Measurements from ENCODE around the gene SARS2. TPM values are rescaled to one million over a fixed set of nuclear protein-coding genes. Genes with fewer than 3 reads are reported as not detected.
"Not testable (repeated sequence)": the region's sequence is repeated elsewhere in the genome, so short reads cannot be mapped to it uniquely, and the experiment has no call there.

SARS2 gene
- total and polyA plus RNA-seq, 4 experiments from 2014 or later: 9.6 to 20.2 (median 15.5) TPM

GRCh38 chr19:38945562-38946228, 15.1 kb upstream of the SARS2 start:
- CTCF ChIA-PET (ENCODE audit: partially characterized antibody): interaction anchor here (0.6 kb wide), 1 partner anchor 203 kb away, joined by 3 read pairs; no protein-coding TSS in a partner anchor
- H3K27ac Mint-ChIP-seq: no peak overlapping the region
- H3K36me3 ChIP-seq (ENCODE audit: insufficient read depth, low read length): no peaks in the 10 kb centered on the region
- peaks cover 14% of the 10 kb centered on the region for H3K4me1 ChIP-seq (ENCODE audit: insufficient read depth, low read length)
- no peaks in the 10 kb centered on the region for H3K9me3 ChIP-seq (ENCODE audit: control insufficient read depth in 1 of 2, low read length in 2 of 2)
- no peak overlapping the region for H3K4me3 Mint-ChIP-seq
- intact Hi-C loops (cut with micrococcal nuclease): no loop called here
- no peak for DNase-seq
- H3K36me3 Mint-ChIP-seq: no peaks in the 10 kb centered on the region
- POLR2A ChIA-PET (ENCODE audit: partially characterized antibody): no interaction called here
- no peak overlapping the region for H3K4me3 ChIP-seq (ENCODE audit: low read length in 2 of 2)
- no peak overlapping the region for H3K27ac ChIP-seq (ENCODE audit: low read depth, low read length)
- no peaks in the 10 kb centered on the region for H3K27me3 ChIP-seq (ENCODE audit: insufficient read depth, low read length)
- H3K4me1 Mint-ChIP-seq: peaks cover 11 to 22% (median 14%) of the 10 kb centered on the region in 4 donors
- no peaks in the 10 kb centered on the region for H3K9me3 Mint-ChIP-seq
- H3K27me3 Mint-ChIP-seq: peaks cover 0 to 1% of the 10 kb centered on the region in 2 donors

- Histone ChIP-seq H3K36me3 (ENCODE audit: insufficient read depth, low read length) (no peaks in the 10 kb centered on the region), H3K27me3 (ENCODE audit: insufficient read depth, low read length) (no peaks in the 10 kb centered on the region), H3K9me3 (ENCODE audit: control insufficient read depth in 1 of 2, low read length in 2 of 2) (no peaks in the 10 kb centered on the region), H3K4me3 (ENCODE audit: low read length in 2 of 2) (no peak overlapping the region), H3K27ac (ENCODE audit: low read depth, low read length) (no peak overlapping the region), H3K4me1 (ENCODE audit: insufficient read depth, low read length) (peaks cover 7% of the 10 kb centered on the region)
- Mint-ChIP-seq H3K4me1 (peaks cover 12 to 24% (median 14%) of the 10 kb centered on the region in 4 donors), H3K9me3 (no peaks in the 10 kb centered on the region), H3K27ac (no peak overlapping the region), H3K4me3 (no peak overlapping the region), H3K36me3 (no peaks in the 10 kb centered on the region), H3K27me3 (peaks cover 0 to 1% of the 10 kb centered on the region in 2 donors)
- DNase-seq: no peak
- intact Hi-C loops (cut with micrococcal nuclease): no loop called here
- POLR2A ChIA-PET (ENCODE audit: partially characterized antibody): no interaction called here
- CTCF ChIA-PET (ENCODE audit: partially characterized antibody): no interaction called here
Measured at GRCh38 chr19:38944981-38945506, 14.5 kb upstream of the SARS2 start.

- Histone ChIP-seq H3K4me3 (ENCODE audit: low read length in 2 of 2) (no peak overlapping the region), H3K36me3 (ENCODE audit: insufficient read depth, low read length) (no peaks in the 10 kb centered on the region), H3K4me1 (ENCODE audit: insufficient read depth, low read length) (peaks cover 6% of the 10 kb centered on the region), H3K27me3 (ENCODE audit: insufficient read depth, low read length) (no peaks in the 10 kb centered on the region), H3K9me3 (ENCODE audit: control insufficient read depth in 1 of 2, low read length in 2 of 2) (no peaks in the 10 kb centered on the region), H3K27ac (ENCODE audit: low read depth, low read length) (no peak overlapping the region)
- Mint-ChIP-seq H3K27ac (no peak overlapping the region), H3K36me3 (no peaks in the 10 kb centered on the region), H3K4me1 (peaks cover 6 to 23% (median 12%) of the 10 kb centered on the region in 4 donors), H3K9me3 (no peaks in the 10 kb centered on the region), H3K4me3 (no peak overlapping the region), H3K27me3 (no peaks in the 10 kb centered on the region)
- POLR2A ChIA-PET (ENCODE audit: partially characterized antibody): no interaction called here
- DNase-seq: no peak
- CTCF ChIA-PET (ENCODE audit: partially characterized antibody): no interaction called here
- intact Hi-C loops (cut with micrococcal nuclease): no loop called here
Measured at GRCh38 chr19:38942471-38943181, 12.1 kb upstream of the SARS2 start.

GRCh38 chr19:38941979-38942378, 11.4 kb upstream of the SARS2 start:
- peak overlapping the region in 1 of 8 donors; percentile 7 for H3K4me3 Mint-ChIP-seq
- Histone ChIP-seq H3K9me3 (ENCODE audit: control insufficient read depth in 1 of 2, low read length in 2 of 2) (no peaks in the 10 kb centered on the region), H3K36me3 (ENCODE audit: insufficient read depth, low read length) (no peaks in the 10 kb centered on the region), H3K27me3 (ENCODE audit: insufficient read depth, low read length) (no peaks in the 10 kb centered on the region), H3K4me3 (ENCODE audit: low read length in 2 of 2) (no peak overlapping the region), H3K27ac (ENCODE audit: low read depth, low read length) (no peak overlapping the region), H3K4me1 (ENCODE audit: insufficient read depth, low read length) (peaks cover 6% of the 10 kb centered on the region)
- no peaks in the 10 kb centered on the region for H3K36me3 Mint-ChIP-seq
- ChIA-PET CTCF (ENCODE audit: partially characterized antibody) (no interaction called here), POLR2A (ENCODE audit: partially characterized antibody) (no interaction called here)
- intact Hi-C loops (cut with micrococcal nuclease): no loop called here
- peaks cover 6 to 23% (median 12%) of the 10 kb centered on the region in 4 donors for H3K4me1 Mint-ChIP-seq
- H3K27me3 Mint-ChIP-seq: no peaks in the 10 kb centered on the region
- peak overlapping the region in 2 of 7 donors; percentile 14 to 42 for H3K27ac Mint-ChIP-seq
- no peaks in the 10 kb centered on the region for H3K9me3 Mint-ChIP-seq
- no peak for DNase-seq

GRCh38 chr19:38941466-38941865, 10.9 kb upstream of the SARS2 start:
- DNase-seq; H3K9me3 ChIP-seq (ENCODE audit: control insufficient read depth in 1 of 2, low read length in 2 of 2); H3K4me1 ChIP-seq (ENCODE audit: insufficient read depth, low read length); H3K27me3 Mint-ChIP-seq; H3K4me3 Mint-ChIP-seq; H3K9me3 Mint-ChIP-seq; H3K27ac ChIP-seq (ENCODE audit: low read depth, low read length); H3K36me3 Mint-ChIP-seq; CTCF ChIA-PET (ENCODE audit: partially characterized antibody); H3K4me3 ChIP-seq (ENCODE audit: low read length in 2 of 2); POLR2A ChIA-PET (ENCODE audit: partially characterized antibody); H3K27me3 ChIP-seq (ENCODE audit: insufficient read depth, low read length); H3K36me3 ChIP-seq (ENCODE audit: insufficient read depth, low read length); intact Hi-C loops (cut with micrococcal nuclease): not testable (repeated sequence)
- H3K4me1 Mint-ChIP-seq: peaks cover 6 to 23% (median 12%) of the 10 kb centered on the region in 4 donors
- peak overlapping the region in 2 of 7 donors; percentile 36 to 42 for H3K27ac Mint-ChIP-seq

- H3K27me3 Mint-ChIP-seq: no peaks in the 10 kb centered on the region
- peaks cover 6 to 23% (median 12%) of the 10 kb centered on the region in 4 donors for H3K4me1 Mint-ChIP-seq
- Histone ChIP-seq H3K36me3 (ENCODE audit: insufficient read depth, low read length) (no peaks in the 10 kb centered on the region), H3K27me3 (ENCODE audit: insufficient read depth, low read length) (no peaks in the 10 kb centered on the region), H3K27ac (ENCODE audit: low read depth, low read length) (no peak overlapping the region), H3K9me3 (ENCODE audit: control insufficient read depth in 1 of 2, low read length in 2 of 2) (no peaks in the 10 kb centered on the region), H3K4me3 (ENCODE audit: low read length in 2 of 2) (no peak overlapping the region), H3K4me1 (ENCODE audit: insufficient read depth, low read length) (peaks cover 6% of the 10 kb centered on the region)
- intact Hi-C loops (cut with micrococcal nuclease): no loop called here
- no peak overlapping the region for H3K4me3 Mint-ChIP-seq
- POLR2A ChIA-PET (ENCODE audit: partially characterized antibody): no interaction called here
- DNase-seq: no peak
- peaks cover 0 to 8% (median 0%) of the 10 kb centered on the region in 8 donors for H3K9me3 Mint-ChIP-seq
- peaks cover 0 to 10% of the 10 kb centered on the region in 2 donors for H3K36me3 Mint-ChIP-seq
- CTCF ChIA-PET (ENCODE audit: partially characterized antibody): interaction anchor here (1.7 kb wide), 1 partner anchor 10 kb away, joined by 13 read pairs; the partner anchor contains the start of genes MRPS12 and SARS2
- H3K27ac Mint-ChIP-seq: peak overlapping the region in 1 of 7 donors; percentile 53
Measured at GRCh38 chr19:38939957-38940356, 9.4 kb upstream of the SARS2 start.

- peaks cover 15% of the 10 kb centered on the region for H3K36me3 ChIP-seq (ENCODE audit: insufficient read depth, low read length)
- POLR2A ChIA-PET (ENCODE audit: partially characterized antibody): interaction anchor here (0.9 kb wide), 1 partner anchor 164 kb away, joined by 4 read pairs; no protein-coding TSS in a partner anchor
- peaks cover 22 to 29% of the 10 kb centered on the region in 2 donors for H3K36me3 Mint-ChIP-seq
- no peaks in the 10 kb centered on the region for H3K27me3 ChIP-seq (ENCODE audit: insufficient read depth, low read length)
- H3K27me3 Mint-ChIP-seq: no peaks in the 10 kb centered on the region
- CTCF ChIA-PET (ENCODE audit: partially characterized antibody): interaction anchor here (0.6 to 1.7 kb wide), 8 partner anchors 13 to 689 kb away, joined by 3 to 5 read pairs (median 3); partner anchors contain the start of gene MAP4K1
- no peak overlapping the region for H3K4me3 Mint-ChIP-seq
- H3K9me3 ChIP-seq (ENCODE audit: control insufficient read depth in 1 of 2, low read length in 2 of 2): no peaks in the 10 kb centered on the region
- peaks cover 11 to 47% (median 27%) of the 10 kb centered on the region in 4 donors for H3K4me1 Mint-ChIP-seq
- no peak overlapping the region for H3K4me3 ChIP-seq (ENCODE audit: low read length in 2 of 2)
- no peak overlapping the region for H3K27ac ChIP-seq (ENCODE audit: low read depth, low read length)
- intact Hi-C loops (cut with micrococcal nuclease): loop anchor here (5.0 kb wide), 1 partner anchor 1026 kb away; the partner anchor contains the start of genes SIPA1L3 and WDR87
- peaks cover 0 to 11% (median 4%) of the 10 kb centered on the region in 8 donors for H3K9me3 Mint-ChIP-seq
- peaks cover 33% of the 10 kb centered on the region for H3K4me1 ChIP-seq (ENCODE audit: insufficient read depth, low read length)
- H3K27ac Mint-ChIP-seq: peak overlapping the region in 1 of 7 donors; percentile 29
- DNase-seq: no peak
Measured at GRCh38 chr19:38933544-38933943, 3.0 kb upstream of the SARS2 start.

All from CD4-positive, alpha-beta memory T cell (primary cell).